Measurements from ENCODE around the gene TMEM54.

- no peak for TF ChIP-seq POLR2A (IDR thresholded peaks at IDR 0.05)
- TF ChIP-seq, protein P1, sequence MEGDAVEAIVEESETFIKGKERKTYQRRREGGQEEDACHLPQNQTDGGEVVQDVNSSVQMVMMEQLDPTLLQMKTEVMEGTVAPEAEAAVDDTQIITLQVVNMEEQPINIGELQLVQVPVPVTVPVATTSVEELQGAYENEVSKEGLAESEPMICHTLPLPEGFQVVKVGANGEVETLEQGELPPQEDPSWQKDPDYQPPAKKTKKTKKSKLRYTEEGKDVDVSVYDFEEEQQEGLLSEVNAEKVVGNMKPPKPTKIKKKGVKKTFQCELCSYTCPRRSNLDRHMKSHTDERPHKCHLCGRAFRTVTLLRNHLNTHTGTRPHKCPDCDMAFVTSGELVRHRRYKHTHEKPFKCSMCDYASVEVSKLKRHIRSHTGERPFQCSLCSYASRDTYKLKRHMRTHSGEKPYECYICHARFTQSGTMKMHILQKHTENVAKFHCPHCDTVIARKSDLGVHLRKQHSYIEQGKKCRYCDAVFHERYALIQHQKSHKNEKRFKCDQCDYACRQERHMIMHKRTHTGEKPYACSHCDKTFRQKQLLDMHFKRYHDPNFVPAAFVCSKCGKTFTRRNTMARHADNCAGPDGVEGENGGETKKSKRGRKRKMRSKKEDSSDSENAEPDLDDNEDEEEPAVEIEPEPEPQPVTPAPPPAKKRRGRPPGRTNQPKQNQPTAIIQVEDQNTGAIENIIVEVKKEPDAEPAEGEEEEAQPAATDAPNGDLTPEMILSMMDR (IDR thresholded peaks at IDR 0.05) = peak in 3 of 4 experiments; percentile 10 to 58 (median 13)
These were observed 8.6 kb downstream of the TMEM54 start for GRCh38 chr1:32892368-32893197.

All from prostate gland (tissue), 2 donors.